Measurements from ENCODE around the gene PLEKHN1.
"Not testable (repeated sequence)": the region's sequence is repeated elsewhere in the genome, so short reads cannot be mapped to it uniquely, and the experiment has no call there.

PLEKHN1 gene

GRCh38 chr1:974293-974640 is 8.0 kb downstream of the PLEKHN1 start:
- DNase-seq (ENCODE audit: low read depth) = no peak

DNA sequence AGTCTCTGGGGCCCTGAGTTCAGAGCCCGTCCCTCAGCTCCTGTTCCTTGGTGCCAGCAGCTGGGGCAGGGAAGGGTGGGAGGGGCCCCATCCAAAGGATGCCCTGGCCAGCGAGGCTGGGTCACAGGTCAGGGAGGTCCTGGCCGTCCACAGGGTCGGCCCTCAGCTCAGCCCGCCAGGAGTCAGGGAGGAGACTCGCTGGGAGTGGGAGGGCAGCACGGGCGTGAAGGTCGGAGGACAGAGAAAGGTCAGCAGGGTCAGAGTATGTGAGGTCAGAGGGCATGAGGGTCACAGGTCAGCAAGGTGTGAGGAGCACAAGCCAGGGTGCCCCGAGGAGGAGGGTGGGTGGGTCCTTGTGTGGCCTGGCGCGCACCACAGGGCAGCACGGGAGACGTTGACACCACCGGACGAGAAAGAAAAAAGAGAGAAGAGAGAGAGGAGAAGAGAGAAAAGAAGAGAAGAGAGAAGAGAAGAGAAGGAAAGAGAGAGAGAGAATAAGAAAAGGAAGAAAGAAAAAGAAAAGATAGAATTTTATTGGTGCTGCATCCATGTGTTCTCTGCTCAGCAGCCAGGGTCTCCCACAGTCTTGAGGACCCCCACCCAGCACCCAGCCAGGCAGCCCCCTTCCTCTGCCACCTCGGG is 8.5 kb downstream of the PLEKHN1 start:
- DNase-seq (ENCODE audit: low read depth) = no peak

DNA sequence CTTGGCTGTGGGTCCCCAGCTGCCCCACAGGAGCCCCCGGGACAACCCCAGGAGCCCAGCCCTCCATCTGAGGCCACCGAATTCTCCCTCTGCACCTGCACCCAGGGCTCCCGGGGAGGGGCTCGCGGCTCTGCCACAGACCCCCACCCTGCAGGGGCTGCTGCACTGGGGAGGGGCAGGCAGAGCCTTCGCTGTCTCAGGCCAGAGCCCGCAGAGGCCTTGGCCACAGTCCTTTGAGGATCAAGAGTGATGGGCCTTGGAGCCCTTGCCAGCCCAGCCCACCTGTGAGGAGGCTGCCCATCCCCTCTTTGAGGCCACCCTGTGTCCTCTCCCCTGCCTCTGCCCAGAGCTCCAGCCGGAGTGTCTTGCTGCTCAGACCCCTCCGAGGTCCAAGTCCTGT is 9.1 kb downstream of the PLEKHN1 start:
- DNase-seq (ENCODE audit: low read depth) = no peak

GRCh38 chr1:975896-976683 is 9.8 kb downstream of the PLEKHN1 start:
- no peak for DNase-seq (ENCODE audit: low read depth)

DNA sequence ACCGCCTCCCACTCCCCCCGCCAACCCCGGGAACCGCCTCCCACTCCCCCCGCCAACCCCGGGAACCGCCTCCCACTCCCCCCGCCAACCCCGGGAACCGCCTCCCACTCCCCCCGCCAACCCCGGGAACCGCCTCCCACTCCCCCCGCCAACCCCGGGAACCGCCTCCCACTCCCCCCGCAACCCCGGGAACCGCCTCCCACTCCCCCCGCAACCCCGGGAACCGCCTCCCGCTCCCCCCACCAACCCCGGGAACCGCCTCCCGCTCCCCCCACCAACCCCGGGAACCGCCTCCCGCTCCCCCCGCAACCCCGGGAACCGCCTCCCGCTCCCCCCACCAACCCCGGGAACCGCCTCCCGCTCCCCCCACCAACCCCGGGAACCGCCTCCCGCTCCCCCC is 10.5 kb downstream of the PLEKHN1 start:
- DNase-seq (ENCODE audit: low read depth) = not testable (repeated sequence)

DNA sequence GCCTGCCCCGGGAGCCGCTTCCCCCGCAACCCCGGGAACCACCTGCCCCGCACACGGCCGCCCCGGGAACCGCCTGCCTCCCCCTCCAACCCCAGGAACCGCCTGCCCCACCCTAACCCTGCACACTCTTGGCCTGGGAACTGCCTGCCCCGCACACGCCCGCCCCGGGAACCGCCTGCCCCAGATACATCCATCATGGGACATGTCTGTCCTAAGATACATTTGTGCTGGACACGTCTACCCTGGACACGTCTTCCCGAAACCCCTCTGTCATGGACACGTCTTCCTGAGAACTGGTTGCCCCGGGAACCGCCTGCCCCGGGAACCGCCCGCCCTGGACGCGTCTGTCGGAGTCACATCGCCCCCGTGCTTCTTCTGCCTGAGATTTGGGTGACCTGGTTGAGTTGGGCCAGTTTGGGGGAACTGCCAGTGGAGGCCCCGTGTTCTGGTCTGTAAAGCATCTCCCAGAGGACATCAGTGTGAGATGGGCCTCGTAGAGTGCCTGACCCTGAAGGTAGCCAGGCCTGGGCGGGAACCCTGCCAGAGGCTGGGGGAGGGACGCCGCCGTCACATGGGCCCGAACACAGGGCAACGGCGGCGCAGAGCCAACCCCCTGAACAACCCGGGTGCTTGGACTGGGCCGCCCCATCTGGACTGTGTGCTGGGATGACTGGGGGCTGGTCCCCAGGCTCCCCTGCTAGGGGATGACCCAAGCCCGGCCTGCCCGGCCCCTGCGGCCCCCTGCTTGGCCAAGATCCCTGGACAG is 12.0 kb downstream of the PLEKHN1 start:
- no peak for DNase-seq (ENCODE audit: low read depth)

DNA sequence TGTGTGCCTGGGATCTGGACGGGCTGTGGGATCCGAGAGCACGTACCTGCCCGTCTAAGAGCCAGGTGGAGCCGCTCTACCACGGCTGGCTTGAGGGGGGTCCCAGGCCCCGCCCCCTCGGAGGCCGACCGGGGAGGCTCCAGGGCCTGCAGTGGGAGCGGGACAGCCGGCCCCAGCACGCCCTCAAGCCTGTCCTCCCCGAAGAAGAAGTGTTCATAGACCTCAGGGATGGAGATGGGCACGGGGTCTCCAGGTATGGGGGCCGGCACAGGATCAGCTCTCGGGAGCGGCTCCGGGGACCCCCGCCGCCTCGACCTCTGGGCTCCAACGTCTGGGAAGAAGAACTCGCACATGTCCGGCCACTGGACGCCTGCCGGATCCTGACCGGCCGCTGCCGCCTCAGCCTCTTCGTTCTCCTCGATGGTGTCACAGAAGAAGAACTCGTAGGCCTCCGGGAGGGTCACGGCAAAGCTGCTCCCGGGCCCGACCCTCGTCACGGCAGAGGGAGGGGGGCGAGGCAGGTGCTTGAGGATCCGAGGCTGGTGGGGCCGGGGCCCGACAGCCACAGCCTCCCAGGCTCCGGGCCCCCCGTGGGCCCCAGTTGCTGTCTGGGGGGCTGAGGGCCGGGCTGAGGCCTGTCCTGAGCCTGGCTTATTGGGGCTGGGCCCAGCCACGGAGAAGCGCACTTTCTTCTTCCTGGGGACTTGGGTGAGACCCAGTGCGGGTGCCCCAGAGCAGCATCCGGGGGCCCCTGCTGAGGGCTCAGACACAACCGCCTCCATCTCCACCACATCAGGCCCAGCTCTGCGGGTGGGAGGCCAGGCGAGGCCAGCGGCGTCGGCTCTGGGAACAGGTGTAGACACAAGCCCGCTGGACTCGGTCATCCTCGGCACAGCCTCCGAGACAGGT is 12.8 kb downstream of the PLEKHN1 start:
- DNase-seq (ENCODE audit: low read depth) = no peak

GRCh38 chr1:979744-980072 is 13.4 kb downstream of the PLEKHN1 start:
- DNase-seq (ENCODE audit: low read depth) = no peak

DNA sequence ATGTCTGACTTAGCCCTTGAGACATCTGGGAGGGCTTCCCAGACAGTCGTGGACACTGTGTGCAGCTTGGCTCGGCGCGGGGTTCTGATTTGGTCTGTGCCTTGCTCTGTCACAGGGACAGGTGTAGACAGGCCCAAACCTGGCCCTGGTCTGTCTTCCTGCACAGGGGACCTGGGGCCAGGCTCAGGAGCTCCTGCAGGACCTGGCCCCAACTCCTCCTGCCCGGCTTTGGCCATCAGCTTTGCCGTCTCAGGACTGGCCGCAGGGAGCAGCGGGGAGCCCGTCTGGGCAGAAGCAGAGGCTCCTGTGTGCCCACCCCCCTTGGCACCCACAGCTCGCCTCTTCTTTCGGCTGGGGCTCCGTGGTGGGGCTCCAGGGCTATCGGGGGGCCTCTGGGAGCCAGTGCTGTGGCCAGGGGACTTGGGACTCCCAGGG is 13.9 kb downstream of the PLEKHN1 start:
- no peak for DNase-seq (ENCODE audit: low read depth)

DNA sequence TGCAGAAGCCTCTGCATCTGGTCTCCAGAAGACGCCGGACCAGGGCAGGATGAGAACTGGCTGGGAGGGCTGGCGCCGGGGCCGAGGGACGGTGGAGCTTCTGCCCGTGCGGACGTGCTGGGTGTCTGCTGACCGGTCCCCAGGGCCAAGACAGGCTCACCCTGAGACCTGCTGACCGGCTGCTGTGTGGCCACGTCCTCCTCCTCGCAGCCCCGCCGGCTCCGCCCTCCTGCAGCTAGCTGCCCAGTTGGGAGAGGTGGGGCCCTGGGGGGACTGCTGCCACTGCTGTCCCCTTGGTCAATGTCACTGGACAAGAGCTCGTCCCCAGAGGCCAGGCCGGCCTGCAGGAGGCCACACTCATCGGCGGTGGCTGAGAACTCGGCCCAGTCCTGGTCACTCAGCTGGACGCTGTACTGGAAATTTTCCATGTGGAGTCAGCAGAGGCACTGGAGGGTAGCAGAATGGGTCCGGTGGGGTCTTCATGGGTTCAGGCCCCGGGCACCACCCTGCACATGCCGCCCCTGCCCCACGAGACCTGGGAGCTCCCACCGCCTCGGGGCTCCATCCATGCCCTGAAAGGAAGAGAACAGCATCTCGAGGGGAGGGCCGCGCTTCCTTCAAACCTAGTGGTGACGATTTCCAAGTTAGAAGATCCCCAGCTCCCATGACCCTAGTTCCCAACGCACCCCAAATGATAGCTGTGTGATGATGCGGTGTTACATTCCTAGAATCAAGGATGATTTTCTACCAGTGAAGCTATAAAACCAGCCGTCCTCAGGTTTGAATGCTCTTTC is 14.5 kb downstream of the PLEKHN1 start:
- no peak for DNase-seq (ENCODE audit: low read depth)

- DNase-seq (ENCODE audit: low read depth) = no peak
Observed at GRCh38 chr1:981491-981954, 15.2 kb downstream of the PLEKHN1 start.

DNA sequence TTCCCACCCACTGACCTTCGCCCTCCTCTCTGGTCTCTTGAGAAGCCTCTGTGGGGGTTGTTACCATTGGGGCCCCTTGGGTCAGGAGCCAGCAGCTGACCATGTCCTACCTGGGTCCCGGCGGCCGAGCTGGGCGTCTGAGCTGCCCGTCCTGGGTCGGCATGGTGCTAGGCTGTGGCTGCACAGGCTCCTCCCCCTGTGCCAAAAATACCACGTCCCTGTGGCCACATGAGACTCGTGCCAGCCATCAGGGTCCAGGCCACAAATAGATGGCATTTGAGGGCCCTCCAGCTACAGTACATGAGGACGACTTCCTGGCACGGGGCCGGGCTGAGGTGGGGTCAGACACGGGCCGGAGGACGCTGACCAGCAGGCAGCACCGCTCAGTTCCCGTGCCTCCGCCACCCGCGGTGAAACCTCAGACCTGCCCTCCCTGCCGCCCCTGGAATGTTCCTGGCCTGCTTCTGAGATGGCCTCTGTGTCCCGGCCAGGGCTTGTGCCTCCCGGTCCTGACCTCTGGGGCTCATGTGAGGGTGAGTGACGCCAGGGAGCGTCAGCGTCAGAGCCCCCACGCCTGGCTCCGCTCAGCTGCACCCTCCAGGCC is 15.8 kb downstream of the PLEKHN1 start, which contains the start of gene PERM1:
Gene PERM1 (minus strand): TSS at position 139 of the 604 bp plus-strand sequence. CDS start 1,064 bp downstream, outside the sequence.
- no peak for DNase-seq (ENCODE audit: low read depth)

- DNase-seq (ENCODE audit: low read depth) = no peak
Observed at GRCh38 chr1:982765-983436, 16.6 kb downstream of the PLEKHN1 start.

DNA sequence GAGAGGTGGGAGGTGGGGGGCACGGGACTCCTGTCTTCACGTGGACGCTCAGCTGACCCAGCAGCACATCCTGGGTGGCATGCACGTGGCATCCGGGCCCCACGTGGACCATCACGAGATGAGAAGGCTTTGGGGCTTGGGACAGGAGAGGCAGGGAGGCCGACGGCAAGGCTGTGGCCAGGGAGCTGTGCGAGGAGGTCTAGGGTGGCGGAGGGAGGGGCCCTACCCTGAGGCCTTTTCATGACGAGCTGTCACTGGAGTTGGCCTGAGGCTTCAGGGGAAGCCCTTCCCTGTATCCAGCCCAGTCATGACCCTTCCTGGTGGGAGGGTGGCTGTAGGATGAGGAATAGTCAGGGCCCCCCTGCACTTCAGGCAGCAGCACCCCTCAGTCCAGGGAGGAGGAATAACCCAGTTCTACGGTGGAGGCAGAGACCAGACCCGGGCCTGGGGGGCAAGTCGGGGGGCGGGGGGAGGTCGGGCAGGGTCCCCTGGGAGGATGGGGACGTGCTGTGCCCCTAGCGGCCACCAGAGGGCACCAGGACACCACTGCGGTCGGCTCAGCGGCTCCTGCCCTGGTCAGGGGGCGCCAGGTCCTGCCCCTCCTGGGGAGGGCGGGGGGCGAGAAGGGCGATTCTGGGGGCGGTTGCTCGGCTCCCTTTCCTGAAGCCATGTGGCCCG is 17.7 kb downstream of the PLEKHN1 start:
- DNase-seq (ENCODE audit: low read depth) = no peak

- no peak for DNase-seq (ENCODE audit: low read depth)
Observed at GRCh38 chr1:984476-984814, 18.2 kb downstream of the PLEKHN1 start.

GRCh38 chr1:985126-985525 is 18.8 kb downstream of the PLEKHN1 start:
- DNase-seq (ENCODE audit: low read depth) = no peak

DNA sequence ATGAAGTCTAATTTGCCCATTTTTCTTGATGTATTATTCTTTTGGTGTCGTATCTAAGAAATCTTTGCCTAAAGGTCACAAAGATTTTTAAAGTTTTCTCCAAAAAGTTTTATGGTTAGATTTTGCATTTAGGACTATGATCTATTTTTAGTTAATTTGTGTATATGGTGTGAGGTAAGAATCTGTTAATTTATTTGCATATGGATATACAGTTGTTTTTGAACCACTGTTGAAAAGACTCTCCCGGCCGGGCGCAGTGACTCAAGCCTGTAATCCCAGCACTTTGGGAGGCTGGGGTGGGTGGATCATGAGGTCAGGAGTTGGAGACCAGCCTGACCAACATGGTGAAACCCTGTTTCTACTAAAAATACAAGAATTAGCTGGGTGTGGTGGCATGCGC is 21.8 kb downstream of the PLEKHN1 start:
- not testable (repeated sequence) for DNase-seq (ENCODE audit: low read depth)

DNA sequence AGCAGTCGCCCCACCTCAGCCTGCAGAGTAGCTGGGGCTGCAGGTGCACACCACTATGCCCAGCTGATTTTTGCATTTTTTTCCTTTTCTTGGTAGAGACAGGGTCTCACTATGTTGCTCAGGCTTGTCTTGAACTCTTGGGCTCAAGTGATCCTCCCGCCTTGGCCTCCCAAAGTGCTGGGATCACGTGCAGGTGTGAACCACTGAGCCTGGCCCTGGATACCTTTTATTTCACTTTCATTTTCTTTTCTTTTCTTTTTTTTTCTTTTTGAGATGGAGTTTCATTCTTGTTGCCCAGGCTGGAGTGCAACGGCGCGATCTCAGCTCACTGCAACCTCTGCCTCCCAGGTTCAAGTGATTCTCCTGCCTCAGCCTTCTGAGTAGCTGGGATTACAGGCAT is 25.0 kb downstream of the PLEKHN1 start:
- not testable (repeated sequence) for DNase-seq (ENCODE audit: low read depth)

DNA sequence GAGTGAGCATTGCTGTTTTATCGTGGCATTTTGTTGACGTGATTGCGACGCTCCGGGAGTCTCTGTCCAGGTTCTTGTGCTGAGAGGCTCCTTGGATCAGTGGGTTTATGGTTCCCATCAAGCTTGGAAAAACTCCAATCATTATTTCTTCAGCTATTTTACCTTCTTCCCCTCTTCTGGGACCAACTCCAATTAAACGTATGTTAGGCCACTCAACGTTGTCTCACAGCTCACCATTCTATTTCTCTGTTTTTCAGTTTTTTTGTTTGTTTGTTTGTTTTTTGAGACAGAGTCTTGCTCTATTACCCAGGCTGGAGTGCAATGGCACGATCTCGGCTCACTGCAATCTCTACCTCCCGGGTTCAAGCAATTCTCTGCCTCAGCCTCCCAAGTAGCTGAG is 25.6 kb downstream of the PLEKHN1 start:
- DNase-seq (ENCODE audit: low read depth) = no peak

DNA sequence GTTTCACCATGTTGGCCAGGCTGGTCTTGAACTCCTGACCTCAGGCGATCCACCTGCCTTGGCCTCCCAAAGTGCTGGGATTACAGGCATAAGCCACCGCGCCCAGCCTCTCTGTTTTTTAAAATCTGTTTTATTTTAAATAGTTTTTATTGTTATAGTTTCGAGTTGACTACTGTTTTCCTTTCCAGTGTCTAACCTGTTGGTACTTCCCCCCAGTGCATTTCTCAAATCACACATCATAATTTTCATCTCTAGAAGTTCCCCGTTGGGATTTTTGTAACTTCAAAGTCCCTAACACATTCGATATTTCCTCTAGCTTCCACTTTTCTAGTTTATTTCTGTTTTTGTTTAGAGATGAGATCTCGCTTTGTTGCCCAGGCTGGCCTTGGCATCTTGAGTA is 26.1 kb downstream of the PLEKHN1 start:
- DNase-seq (ENCODE audit: low read depth) = no peak

Data from CMK (cell line).